Measurements from ENCODE around the gene WIZ. TPM values are rescaled to one million over a fixed set of nuclear protein-coding genes. Genes with fewer than 3 reads are reported as not detected.

The WIZ gene
- total RNA-seq, 2 donors from 2014 or later: 38.0 to 38.6 TPM

DNA sequence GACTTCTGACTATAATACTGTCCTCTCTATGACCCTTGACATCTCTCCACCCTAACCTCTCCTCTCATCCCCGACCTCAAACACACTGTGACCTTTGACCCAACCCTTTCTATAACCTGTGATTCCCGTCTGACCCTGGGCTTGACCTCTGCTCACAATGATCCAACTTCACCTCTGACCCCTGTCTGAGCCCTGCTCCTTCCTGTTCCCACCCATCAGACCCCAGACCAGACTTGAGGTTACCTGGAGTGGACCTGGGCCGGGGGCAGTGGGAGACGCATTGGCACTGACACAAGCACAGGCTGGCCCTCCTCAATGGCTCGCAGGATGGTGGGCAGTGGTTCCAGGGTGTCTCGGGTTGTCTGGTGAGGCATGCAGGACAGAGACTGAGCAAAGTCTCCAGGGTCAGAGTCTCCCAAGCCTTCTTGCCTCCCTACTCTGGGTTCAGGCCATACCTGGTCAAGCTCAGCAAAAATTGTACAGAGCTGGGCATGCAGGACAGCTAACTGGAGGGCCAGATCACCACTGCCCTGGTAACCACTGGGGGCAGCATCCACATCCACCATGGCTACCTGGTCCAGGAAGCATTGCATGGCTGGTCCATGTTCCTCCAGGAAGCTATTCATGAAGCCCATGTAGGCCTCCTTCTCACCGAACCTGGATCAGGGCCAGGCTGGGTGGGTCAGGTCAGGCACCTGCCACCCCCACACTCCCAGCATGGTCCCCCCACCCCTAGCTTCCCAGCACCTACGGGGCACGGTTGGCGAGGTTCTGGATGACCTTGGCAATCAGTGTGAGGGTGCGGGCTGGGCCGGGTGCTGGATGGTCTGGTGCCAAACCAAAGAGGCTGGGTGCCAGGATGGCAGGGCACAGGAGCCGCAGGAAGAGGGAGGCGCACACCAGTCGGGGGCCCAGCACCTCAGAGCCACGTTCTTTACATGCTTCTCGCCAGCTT lies 4.4 kb upstream of the WIZ start:
- Histone ChIP-seq H3K36me3 (ENCODE audit: control insufficient read depth, insufficient read depth, low read length) (no peaks in the 10 kb centered on the region), H3K27me3 (ENCODE audit: control insufficient read depth, insufficient read depth, low read length, poor library complexity, severe bottlenecking) (peaks cover 76% of the 10 kb centered on the region), H3K4me3 (ENCODE audit: low read length) (no peak overlapping the region), H3K9ac (ENCODE audit: extremely low read depth, low read length, poor library complexity, severe bottlenecking) (no peak overlapping the region), H3K9me3 (ENCODE audit: control insufficient read depth, low read length) (no peaks in the 10 kb centered on the region), H3K4me1 (ENCODE audit: control insufficient read depth, insufficient read depth, low read length) (no peaks in the 10 kb centered on the region), H3K27ac (ENCODE audit: low read depth, low read length) (no peak overlapping the region)
- 86 to 87% methylated on average over 11 to 17 of the region's 17 CpGs for whole genome bisulfite sequencing, 2 experiments (ENCODE audit: insufficient coverage in 1 of 2, insufficient read length in 1 of 2)
- Mint-ChIP-seq H3K4me1 (no peaks in the 10 kb centered on the region), H3K27ac (no peak overlapping the region), H3K4me3 (no peak overlapping the region), H3K36me3 (ENCODE audit: low read depth) (no peaks in the 10 kb centered on the region), H3K27me3 (ENCODE audit: insufficient read depth) (peaks cover 84% of the 10 kb centered on the region), H3K9me3 (no peaks in the 10 kb centered on the region)
- peak; percentile 64 for TF ChIP-seq CTCF (conservative IDR thresholded peaks at IDR 0.05)
- no peak for DNase-seq

DNA sequence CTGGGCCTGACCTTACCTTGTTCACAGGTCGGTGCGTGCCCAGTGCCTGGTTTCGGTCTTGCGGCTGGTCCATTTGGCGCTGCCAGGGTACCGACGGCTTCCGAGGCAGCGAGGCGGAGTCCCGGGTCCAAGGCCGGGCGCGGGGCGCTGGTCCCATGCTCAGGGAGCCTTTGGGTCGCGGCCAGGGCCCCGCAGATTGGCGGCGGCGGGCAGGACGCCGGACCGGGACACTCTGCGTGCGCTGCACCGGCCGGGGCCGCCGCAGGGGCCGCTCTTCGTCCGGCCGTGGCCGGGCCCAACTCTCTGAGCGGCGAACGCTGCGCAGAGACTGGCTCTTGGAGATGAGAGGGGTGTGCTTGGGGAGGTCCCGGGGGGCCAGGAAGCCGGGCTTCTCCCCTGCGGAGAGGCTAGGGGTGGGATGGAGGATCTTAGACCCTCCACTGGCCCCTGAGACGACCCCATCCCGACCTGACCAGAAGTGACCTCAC lies 3.4 kb upstream of the WIZ start:
- H3K27me3 ChIP-seq (ENCODE audit: control insufficient read depth, insufficient read depth, low read length, poor library complexity, severe bottlenecking): peaks cover 71% of the 10 kb centered on the region
- no peaks in the 10 kb centered on the region for H3K4me1 ChIP-seq (ENCODE audit: control insufficient read depth, insufficient read depth, low read length)
- Mint-ChIP-seq H3K4me1 (no peaks in the 10 kb centered on the region), H3K27ac (no peak overlapping the region), H3K27me3 (ENCODE audit: insufficient read depth) (peaks cover 74% of the 10 kb centered on the region), H3K4me3 (peak overlapping the region; percentile 43), H3K9me3 (no peaks in the 10 kb centered on the region), H3K36me3 (ENCODE audit: low read depth) (no peaks in the 10 kb centered on the region)
- DNase-seq: peak; percentile 78
- H3K9me3 ChIP-seq (ENCODE audit: control insufficient read depth, low read length): no peaks in the 10 kb centered on the region
- WGBS, 2 experiments (ENCODE audit: insufficient coverage in 1 of 2, insufficient read length in 1 of 2): 16 to 36% methylated on average over 11 to 44 of the region's 44 CpGs
- H3K27ac ChIP-seq (ENCODE audit: low read depth, low read length): no peak overlapping the region
- H3K9ac ChIP-seq (ENCODE audit: extremely low read depth, low read length, poor library complexity, severe bottlenecking): no peak overlapping the region
- peak; percentile 60 for TF ChIP-seq CTCF (conservative IDR thresholded peaks at IDR 0.05)
- H3K36me3 ChIP-seq (ENCODE audit: control insufficient read depth, insufficient read depth, low read length): no peaks in the 10 kb centered on the region
- H3K4me3 ChIP-seq (ENCODE audit: low read length): no peak overlapping the region

DNA sequence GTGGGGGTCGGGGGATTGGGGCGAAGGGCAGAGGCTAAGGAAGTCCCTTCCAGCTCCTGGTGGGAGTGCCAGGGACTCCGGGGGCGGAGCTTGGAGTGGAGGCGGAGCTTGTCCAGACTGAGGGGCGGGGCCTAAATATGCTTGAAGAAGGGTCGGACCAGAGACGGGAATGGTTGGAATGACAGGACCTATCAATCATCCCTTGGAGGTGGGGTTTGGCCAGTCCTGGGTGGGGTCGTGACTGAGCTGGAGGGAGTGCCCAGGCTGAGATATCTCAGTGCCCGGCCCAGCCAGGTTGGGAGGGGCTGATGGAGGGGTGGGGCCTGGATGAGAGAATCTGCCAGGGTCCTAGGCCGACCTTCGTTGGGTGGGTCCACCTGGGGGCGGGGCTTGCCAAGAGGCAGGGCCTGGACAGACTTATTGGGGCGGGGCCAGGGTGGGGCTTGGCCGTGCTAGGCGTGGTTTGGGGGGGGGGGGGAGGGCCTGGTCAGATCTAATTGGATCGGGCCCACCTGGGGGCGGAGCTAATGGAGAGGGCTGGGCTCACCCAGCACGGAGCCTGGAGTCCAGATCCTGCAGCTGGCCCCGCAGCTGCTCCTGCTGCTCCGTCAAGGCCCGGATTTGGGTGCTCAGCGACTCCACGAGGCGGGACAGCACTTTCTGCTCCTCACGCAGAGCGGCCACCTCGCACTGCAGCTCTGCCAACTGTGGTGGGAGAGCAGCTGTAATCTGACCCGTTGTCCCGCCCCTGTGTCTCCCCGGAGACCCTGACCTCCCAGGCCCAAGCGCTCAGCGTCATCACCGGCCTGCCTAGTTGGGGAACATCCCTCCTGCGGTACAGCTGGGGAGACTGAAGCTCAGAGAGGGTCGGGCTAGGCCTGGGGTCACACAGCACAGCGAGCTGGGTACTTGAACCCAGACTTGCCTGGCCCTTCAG lies 2.6 kb upstream of the WIZ start:
- H3K27me3 ChIP-seq (ENCODE audit: control insufficient read depth, insufficient read depth, low read length, poor library complexity, severe bottlenecking): peaks cover 63% of the 10 kb centered on the region
- H3K4me1 Mint-ChIP-seq: no peaks in the 10 kb centered on the region

More for the DNA sequence above, 2.6 kb upstream of the WIZ start:
- Mint-ChIP-seq H3K27ac (no peak overlapping the region), H3K9me3 (no peaks in the 10 kb centered on the region), H3K4me3 (peak overlapping the region; percentile 43), H3K27me3 (ENCODE audit: insufficient read depth) (peaks cover 68% of the 10 kb centered on the region), H3K36me3 (ENCODE audit: low read depth) (peaks cover 3% of the 10 kb centered on the region)
- H3K9ac ChIP-seq (ENCODE audit: extremely low read depth, low read length, poor library complexity, severe bottlenecking): no peak overlapping the region
- H3K4me3 ChIP-seq (ENCODE audit: low read length): no peak overlapping the region
- WGBS, 2 experiments (ENCODE audit: insufficient coverage in 1 of 2, insufficient read length in 1 of 2): 13 to 15% methylated on average over 14 to 37 of the region's 37 CpGs
- H3K36me3 ChIP-seq (ENCODE audit: control insufficient read depth, insufficient read depth, low read length): no peaks in the 10 kb centered on the region
- H3K9me3 ChIP-seq (ENCODE audit: control insufficient read depth, low read length): no peaks in the 10 kb centered on the region
- peak; percentile 99 for DNase-seq
- H3K4me1 ChIP-seq (ENCODE audit: control insufficient read depth, insufficient read depth, low read length): no peaks in the 10 kb centered on the region
- H3K27ac ChIP-seq (ENCODE audit: low read depth, low read length): no peak overlapping the region
- no peak for TF ChIP-seq CTCF (conservative IDR thresholded peaks at IDR 0.05)

Data from endodermal cell (in vitro differentiated cells).